GM21360 (cell line): Measurements from ENCODE around the gene TCF7L2.

ENCODE experiments used
- ATAC-seq: cut with Tn5 transposase; IDR thresholded peaks from one replicate; pipeline ENCODE4 v1.9.1; 2021; ENCODE audit warnings: mild to moderate bottlenecking, moderate library complexity; ENCODE audit not compliant: unreplicated experiment

TCF7L2 gene

DNA sequence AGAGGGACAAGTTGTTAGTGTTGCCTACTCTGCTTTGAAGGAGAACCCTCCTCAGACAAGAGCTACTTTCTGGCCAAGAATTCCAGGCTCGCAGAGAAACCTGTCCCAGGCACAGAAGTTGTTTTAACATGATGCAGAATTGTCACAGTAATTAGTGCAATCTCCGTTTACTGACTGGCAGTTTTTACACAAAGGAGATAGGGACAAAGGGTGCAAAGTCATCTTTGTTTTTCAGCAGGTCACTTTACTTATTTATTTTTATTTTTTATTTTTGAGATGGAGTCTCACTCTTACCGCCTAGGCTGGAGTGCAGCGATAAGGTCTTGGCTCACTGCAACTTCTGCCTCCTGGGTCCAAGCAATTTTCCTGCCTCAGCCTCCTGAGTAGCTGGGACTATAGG is 12.3 kb downstream of the TCF7L2 start:
- ATAC-seq: no peak

DNA sequence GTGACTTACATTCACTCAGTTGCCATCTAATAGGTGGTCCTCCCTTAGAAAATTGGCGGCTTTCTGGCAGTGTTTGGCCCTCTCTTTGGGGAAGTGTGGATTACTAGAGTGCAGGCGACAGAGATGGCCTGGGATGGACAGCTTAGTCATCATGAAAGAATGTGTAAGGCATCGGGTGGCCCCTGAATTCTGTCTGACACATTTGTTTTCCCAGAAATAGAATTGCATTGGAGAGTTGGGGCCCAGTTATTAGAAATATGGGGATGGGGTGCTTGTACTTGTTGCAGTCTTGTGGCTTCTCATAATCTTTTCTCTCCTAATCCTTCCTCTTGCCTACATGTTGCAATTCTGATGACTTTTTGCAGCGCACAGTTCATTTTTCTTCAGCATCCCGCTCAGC is 13.8 kb downstream of the TCF7L2 start:
- ATAC-seq: no peak

GRCh38 chr10:112964482-112964881 is 14.4 kb downstream of the TCF7L2 start:
- no peak for ATAC-seq

GRCh38 chr10:112966194-112966855 is 16.3 kb downstream of the TCF7L2 start:
- ATAC-seq: no peak

- no peak for ATAC-seq
Measured at GRCh38 chr10:112967200-112967599, 17.2 kb downstream of the TCF7L2 start.

DNA sequence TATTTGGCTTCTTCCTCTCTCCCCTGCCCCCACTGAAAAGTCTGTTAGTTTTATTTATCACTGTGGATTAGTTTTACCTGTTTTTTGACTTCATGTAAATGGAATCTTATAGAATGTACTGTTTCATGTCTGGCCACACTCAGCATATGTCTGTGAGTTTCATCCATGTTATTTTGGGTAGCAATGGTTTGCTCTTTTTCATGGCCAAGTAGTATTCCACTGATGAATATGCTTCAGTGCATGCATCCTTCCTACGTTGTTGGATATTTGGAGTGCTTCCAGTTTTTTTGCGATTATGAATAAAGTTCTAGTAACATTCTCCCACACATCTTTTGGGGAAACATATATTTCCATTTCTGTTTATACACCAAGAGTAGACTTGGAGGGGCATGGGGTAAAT is 19.1 kb downstream of the TCF7L2 start:
- ATAC-seq: no peak

- no peak for ATAC-seq
Measured at GRCh38 chr10:112969542-112969941, 19.5 kb downstream of the TCF7L2 start.

GRCh38 chr10:112970021-112970420 is 20.0 kb downstream of the TCF7L2 start:
- no peak for ATAC-seq

- no peak for ATAC-seq
Measured at GRCh38 chr10:112972606-112973005, 22.6 kb downstream of the TCF7L2 start.

DNA sequence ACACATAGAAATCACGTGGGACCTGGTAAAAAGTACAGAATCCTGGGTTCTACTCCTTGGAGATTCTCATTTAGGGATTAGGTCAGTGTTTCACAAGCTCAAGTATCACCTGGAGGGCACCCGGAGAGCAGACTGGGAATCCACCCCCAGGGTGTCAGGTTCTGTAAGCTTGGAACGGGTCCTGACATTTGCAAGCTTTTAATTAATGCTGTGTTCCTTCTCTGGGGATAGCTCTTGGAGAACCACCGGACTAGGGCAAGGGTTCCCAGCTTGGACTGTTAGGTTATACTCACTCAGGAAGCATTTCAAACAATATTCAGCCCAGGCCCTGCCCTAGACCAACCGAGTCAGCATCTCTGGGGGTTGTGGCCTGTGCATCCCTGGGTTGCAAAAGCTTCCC is 23.0 kb downstream of the TCF7L2 start:
- no peak for ATAC-seq

DNA sequence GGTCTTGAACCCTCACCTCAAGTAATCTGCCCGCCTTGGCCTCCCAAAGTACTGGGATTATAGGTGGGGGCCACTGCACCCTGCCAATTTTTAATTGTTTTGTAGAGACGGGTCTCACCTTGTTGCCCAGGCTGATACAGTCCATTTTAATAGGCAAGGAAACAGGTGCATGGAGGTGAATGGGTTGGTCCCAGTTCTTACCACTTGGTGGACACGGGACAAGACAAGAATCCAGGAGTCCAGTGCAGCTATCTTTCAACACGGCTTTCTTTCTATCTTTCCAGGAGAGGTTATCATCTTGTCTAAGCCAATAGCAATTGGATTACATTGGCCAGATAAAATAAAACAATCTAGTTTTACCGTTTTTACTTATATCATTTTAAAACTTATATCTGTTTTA is 23.8 kb downstream of the TCF7L2 start:
- no peak for ATAC-seq

- ATAC-seq: no peak
Measured at GRCh38 chr10:112977426-112977898, 27.4 kb downstream of the TCF7L2 start.

DNA sequence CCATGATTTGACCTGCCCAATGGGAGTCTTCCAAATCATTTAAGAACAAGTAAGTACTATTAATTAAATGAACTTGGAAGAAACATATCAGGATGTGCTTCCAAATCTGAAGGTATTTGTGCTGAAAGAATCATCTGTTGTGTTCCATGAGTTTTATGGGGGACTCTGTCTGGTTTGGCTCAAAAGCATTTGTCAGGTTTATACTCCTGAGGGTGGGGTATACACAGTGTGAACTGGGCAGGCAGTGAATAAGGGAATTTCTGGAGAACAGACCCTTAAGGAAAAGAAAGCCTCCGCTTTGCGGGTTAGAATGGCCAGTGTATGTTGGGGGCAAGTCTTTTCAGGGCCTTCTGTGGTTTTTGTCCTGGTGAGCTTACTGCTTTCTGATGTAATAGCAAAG is 29.9 kb downstream of the TCF7L2 start:
- no peak for ATAC-seq

GRCh38 chr10:112980937-112981336 is 30.9 kb downstream of the TCF7L2 start:
- ATAC-seq: no peak

DNA sequence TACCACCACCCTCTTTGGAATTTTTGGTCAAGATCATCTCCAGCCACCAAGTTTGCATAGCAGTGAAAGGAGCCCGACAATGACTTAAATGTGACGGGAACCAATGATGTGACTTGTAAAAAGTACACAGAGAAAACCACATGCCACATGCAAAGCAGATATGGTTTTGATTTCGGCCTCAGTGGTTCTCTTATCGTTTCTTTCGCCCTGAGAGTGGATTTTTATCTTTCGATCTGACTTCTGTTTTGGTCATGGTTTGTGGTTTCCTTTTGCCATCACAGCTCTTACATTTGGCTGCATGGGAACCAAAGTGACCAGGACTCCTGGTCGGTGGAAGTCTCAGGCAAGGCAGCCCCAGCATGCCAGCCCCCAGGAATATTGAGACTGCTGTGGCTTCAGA is 31.5 kb downstream of the TCF7L2 start:
- ATAC-seq: peak; percentile 98

- ATAC-seq: no peak
Measured at GRCh38 chr10:112983444-112984056, 33.5 kb downstream of the TCF7L2 start.

DNA sequence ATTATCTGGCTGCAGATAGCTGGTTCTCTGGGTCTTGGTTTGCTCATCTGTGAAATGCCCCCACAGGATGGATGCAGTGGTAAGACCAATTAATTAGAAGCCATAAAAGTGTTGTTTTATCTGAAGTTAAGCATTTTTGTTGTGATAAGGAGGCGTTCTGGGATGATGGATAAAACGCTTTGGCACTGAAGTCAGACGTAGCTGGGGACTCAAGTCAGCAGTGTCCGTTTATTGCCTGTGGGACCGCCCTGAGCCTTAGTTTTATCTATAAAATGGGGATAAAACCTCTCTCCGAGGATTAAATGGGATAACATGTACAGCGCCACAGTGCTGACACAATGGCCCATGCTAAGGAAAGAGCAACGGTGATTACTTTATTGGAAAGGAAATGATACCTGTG is 34.7 kb downstream of the TCF7L2 start:
- ATAC-seq: no peak

DNA sequence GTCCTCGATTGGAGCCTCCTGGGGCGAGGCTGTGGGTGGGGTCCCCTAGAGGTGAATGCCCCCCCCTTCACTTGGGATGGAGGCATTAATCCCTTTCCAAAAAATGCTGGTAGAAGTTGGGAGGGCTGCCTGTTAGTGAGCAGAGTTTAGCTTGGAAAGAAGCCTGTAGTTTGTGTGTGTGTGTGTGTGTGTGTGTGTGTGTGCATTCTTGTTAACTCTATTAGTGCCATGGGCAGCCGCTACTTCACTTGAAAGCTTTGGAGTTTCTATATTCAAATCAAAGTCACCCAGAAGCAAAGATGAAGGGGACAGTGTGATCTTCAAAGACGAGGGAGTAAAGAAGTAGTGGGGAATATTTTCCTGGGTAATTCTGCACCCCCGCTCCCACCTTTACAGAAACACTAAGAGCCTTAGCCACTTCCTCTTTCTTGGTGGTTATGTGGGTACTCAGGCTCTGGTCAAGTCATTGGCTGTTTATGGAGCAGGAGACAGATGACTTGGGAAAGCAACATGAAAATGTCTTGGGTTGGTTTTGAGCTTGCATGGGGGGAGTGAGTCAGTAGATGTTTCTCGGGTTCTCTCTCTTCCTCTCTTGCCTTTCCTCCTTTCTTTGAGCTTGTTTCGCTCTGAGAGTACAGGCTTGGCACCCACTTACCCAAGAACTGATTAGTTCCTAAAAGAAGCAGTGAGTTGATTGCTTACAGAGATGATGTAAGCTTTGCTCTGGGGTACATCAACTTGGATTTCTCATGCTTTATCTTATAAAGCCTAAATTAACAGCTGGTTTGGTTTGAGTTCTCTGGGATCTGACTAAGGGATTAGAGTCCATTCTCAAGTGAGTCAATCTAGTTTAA is 35.9 kb downstream of the TCF7L2 start:
- no peak for ATAC-seq

- ATAC-seq: no peak
Measured at GRCh38 chr10:112986544-112987190, 36.6 kb downstream of the TCF7L2 start.

- no peak for ATAC-seq
Measured at GRCh38 chr10:112988839-112989406, 38.9 kb downstream of the TCF7L2 start.

DNA sequence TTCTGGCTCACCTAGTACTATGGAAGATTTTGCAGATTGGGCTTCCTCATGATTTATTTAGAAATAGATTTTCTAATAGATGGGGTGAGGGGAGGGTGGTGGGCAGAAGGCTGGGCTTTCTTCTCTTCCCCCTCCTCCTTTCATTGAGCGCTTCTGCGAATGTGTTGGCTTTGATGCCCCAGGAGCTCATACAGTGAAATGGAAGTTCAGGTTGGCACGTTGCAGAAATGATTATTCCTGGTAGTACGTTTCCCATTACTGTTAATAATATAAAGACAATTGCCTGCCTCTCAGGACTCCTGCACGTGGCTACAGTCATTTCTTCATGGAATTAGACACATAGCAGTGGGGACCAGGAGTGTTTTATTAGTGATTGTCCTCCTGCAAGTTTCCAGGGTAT is 39.8 kb downstream of the TCF7L2 start:
- no peak for ATAC-seq
